ENCODE results near the gene SPC25.

SPC25 gene

GRCh38 chr2:168913495-168913894 lies 23.3 kb upstream of the SPC25 start:
- no peaks in the 10 kb centered on the region for H3K36me3 Mint-ChIP-seq
- no peaks in the 10 kb centered on the region for H3K9me3 Mint-ChIP-seq
- no peak for ATAC-seq
- H3K27ac Mint-ChIP-seq: no peak overlapping the region
- H3K4me1 Mint-ChIP-seq: peaks cover 5% of the 10 kb centered on the region
- peaks cover 25% of the 10 kb centered on the region for H3K27me3 Mint-ChIP-seq
- H3K4me3 Mint-ChIP-seq: no peak overlapping the region

- Mint-ChIP-seq H3K27ac (no peak overlapping the region), H3K9me3 (no peaks in the 10 kb centered on the region), H3K27me3 (peaks cover 25% of the 10 kb centered on the region), H3K4me3 (no peak overlapping the region), H3K4me1 (peaks cover 5% of the 10 kb centered on the region), H3K36me3 (no peaks in the 10 kb centered on the region)
- ATAC-seq: no peak
Measured at GRCh38 chr2:168912901-168913369, 22.7 kb upstream of the SPC25 start.

GRCh38 chr2:168912466-168912865 lies 22.2 kb upstream of the SPC25 start:
- Mint-ChIP-seq H3K9me3 (no peaks in the 10 kb centered on the region), H3K27me3 (peaks cover 25% of the 10 kb centered on the region), H3K4me1 (peaks cover 5% of the 10 kb centered on the region), H3K36me3 (no peaks in the 10 kb centered on the region), H3K4me3 (no peak overlapping the region), H3K27ac (no peak overlapping the region)
- no peak for ATAC-seq

GRCh38 chr2:168910330-168910729 lies 20.1 kb upstream of the SPC25 start:
- Mint-ChIP-seq H3K9me3 (no peaks in the 10 kb centered on the region), H3K4me3 (no peak overlapping the region), H3K27ac (no peak overlapping the region), H3K36me3 (no peaks in the 10 kb centered on the region), H3K27me3 (peaks cover 33% of the 10 kb centered on the region), H3K4me1 (peaks cover 5% of the 10 kb centered on the region)
- ATAC-seq: no peak

- H3K36me3 Mint-ChIP-seq: no peaks in the 10 kb centered on the region
- H3K27me3 Mint-ChIP-seq: peaks cover 24% of the 10 kb centered on the region
- H3K27ac Mint-ChIP-seq: no peak overlapping the region
- peaks cover 5% of the 10 kb centered on the region for H3K4me1 Mint-ChIP-seq
- H3K4me3 Mint-ChIP-seq: no peak overlapping the region
- no peaks in the 10 kb centered on the region for H3K9me3 Mint-ChIP-seq
- ATAC-seq: no peak
Measured at GRCh38 chr2:168907940-168908662, 17.9 kb upstream of the SPC25 start.

- Mint-ChIP-seq H3K36me3 (no peaks in the 10 kb centered on the region), H3K4me1 (no peaks in the 10 kb centered on the region), H3K27me3 (peaks cover 9% of the 10 kb centered on the region), H3K9me3 (no peaks in the 10 kb centered on the region), H3K4me3 (no peak overlapping the region), H3K27ac (no peak overlapping the region)
- no peak for ATAC-seq
Measured at GRCh38 chr2:168904358-168904757, 14.1 kb upstream of the SPC25 start.

- Mint-ChIP-seq H3K27ac (no peak overlapping the region), H3K27me3 (peaks cover 9% of the 10 kb centered on the region), H3K4me3 (no peak overlapping the region), H3K9me3 (no peaks in the 10 kb centered on the region), H3K36me3 (no peaks in the 10 kb centered on the region), H3K4me1 (no peaks in the 10 kb centered on the region)
- no peak for ATAC-seq
Measured at GRCh38 chr2:168903888-168904287, 13.7 kb upstream of the SPC25 start.

GRCh38 chr2:168901003-168901402 lies 10.8 kb upstream of the SPC25 start, which contains the start of gene G6PC2:
TSS of gene G6PC2 (plus strand) at chr2:168901291. CDS start at chr2:168901332, 41 bp downstream.
- no peaks in the 10 kb centered on the region for H3K9me3 Mint-ChIP-seq
- ATAC-seq: no peak
- no peak within 1 kb of the TSS for H3K27ac Mint-ChIP-seq
- peaks cover 8% of the 10 kb centered on the region for H3K27me3 Mint-ChIP-seq
- H3K4me1 Mint-ChIP-seq: no peaks in the 10 kb centered on the region
- no peaks in the 10 kb centered on the region for H3K36me3 Mint-ChIP-seq
- no peak within 1 kb of the TSS for H3K4me3 Mint-ChIP-seq

GRCh38 chr2:168897449-168897848 lies 7.2 kb upstream of the SPC25 start:
- Mint-ChIP-seq H3K27ac (no peak overlapping the region), H3K27me3 (no peaks in the 10 kb centered on the region), H3K9me3 (no peaks in the 10 kb centered on the region)

GRCh38 chr2:168896783-168897182 lies 6.6 kb upstream of the SPC25 start:
- Mint-ChIP-seq H3K27ac (no peak overlapping the region), H3K4me3 (no peak overlapping the region), H3K36me3 (no peaks in the 10 kb centered on the region), H3K27me3 (no peaks in the 10 kb centered on the region), H3K9me3 (no peaks in the 10 kb centered on the region), H3K4me1 (no peaks in the 10 kb centered on the region)
- no peak for ATAC-seq

More at GRCh38 chr2:168897449-168897848, 7.2 kb upstream of the SPC25 start:
- H3K4me3 Mint-ChIP-seq: no peak overlapping the region
- no peak for ATAC-seq
- H3K4me1 Mint-ChIP-seq: no peaks in the 10 kb centered on the region
- H3K36me3 Mint-ChIP-seq: no peaks in the 10 kb centered on the region

GRCh38 chr2:168895771-168896170 lies 5.5 kb upstream of the SPC25 start:
- Mint-ChIP-seq H3K4me3 (no peak overlapping the region), H3K36me3 (no peaks in the 10 kb centered on the region), H3K9me3 (no peaks in the 10 kb centered on the region), H3K27ac (no peak overlapping the region), H3K4me1 (no peaks in the 10 kb centered on the region), H3K27me3 (no peaks in the 10 kb centered on the region)
- ATAC-seq: no peak

- Mint-ChIP-seq H3K36me3 (no peaks in the 10 kb centered on the region), H3K9me3 (no peaks in the 10 kb centered on the region), H3K27ac (no peak overlapping the region), H3K27me3 (no peaks in the 10 kb centered on the region), H3K4me3 (no peak overlapping the region), H3K4me1 (peaks cover 9% of the 10 kb centered on the region)
- no peak for ATAC-seq
Measured at GRCh38 chr2:168894720-168895119, 4.5 kb upstream of the SPC25 start.

GRCh38 chr2:168894101-168894500 lies 3.9 kb upstream of the SPC25 start:
- Mint-ChIP-seq H3K4me1 (peaks cover 9% of the 10 kb centered on the region), H3K4me3 (no peak overlapping the region), H3K36me3 (no peaks in the 10 kb centered on the region), H3K27ac (no peak overlapping the region), H3K9me3 (no peaks in the 10 kb centered on the region), H3K27me3 (no peaks in the 10 kb centered on the region)
- ATAC-seq: no peak

- no peaks in the 10 kb centered on the region for H3K36me3 Mint-ChIP-seq
- H3K4me1 Mint-ChIP-seq: peaks cover 9% of the 10 kb centered on the region
- H3K27me3 Mint-ChIP-seq: no peaks in the 10 kb centered on the region
- H3K9me3 Mint-ChIP-seq: no peaks in the 10 kb centered on the region
- no peak overlapping the region for H3K27ac Mint-ChIP-seq
- ATAC-seq: no peak
- H3K4me3 Mint-ChIP-seq: no peak overlapping the region
Measured at GRCh38 chr2:168892327-168892726, 2.1 kb upstream of the SPC25 start.

GRCh38 chr2:168889635-168890005 lies 610 bp downstream of the SPC25 start:
- no peak for ATAC-seq
- peak overlapping the region; percentile 85 for H3K4me3 Mint-ChIP-seq
- no peaks in the 10 kb centered on the region for H3K27me3 Mint-ChIP-seq
- H3K4me1 Mint-ChIP-seq: peaks cover 9% of the 10 kb centered on the region
- H3K27ac Mint-ChIP-seq: peak overlapping the region; percentile 48
- no peaks in the 10 kb centered on the region for H3K36me3 Mint-ChIP-seq
- no peaks in the 10 kb centered on the region for H3K9me3 Mint-ChIP-seq

- no peaks in the 10 kb centered on the region for H3K9me3 Mint-ChIP-seq
- H3K27me3 Mint-ChIP-seq: no peaks in the 10 kb centered on the region
- no peak overlapping the region for H3K27ac Mint-ChIP-seq
- H3K4me3 Mint-ChIP-seq: no peak overlapping the region
- H3K4me1 Mint-ChIP-seq: peaks cover 3% of the 10 kb centered on the region
- peak; percentile 32 for ATAC-seq
- no peaks in the 10 kb centered on the region for H3K36me3 Mint-ChIP-seq
Measured at GRCh38 chr2:168884975-168885374, 5.3 kb downstream of the SPC25 start.

Measured in stimulated activated memory B cell treated with anti-CD40 and anti-IgM and Interleukin-4, amounts not matched to agents 10 μg/mL and 1 μg/mL and 100 μg/mL, for 72 hours (primary cell).